Head of caudate nucleus (tissue), 42 donors: ENCODE results near the gene ZNF473.

Experiments
- DNase-seq, 42 donors: peaks; one replicate each; pipeline versions ENCODE4 v3.0.0 to v3.0.0-alpha.2; 2020 to 2021; ENCODE audit warnings: mixed read lengths in 7 of 42
- intact Hi-C: fragments of 100-400 bp; cut with DNase I; formaldehyde crosslinking; loops from one replicate; pipeline ENCODE4 v1.15.0; 2022

ZNF473 gene

DNA sequence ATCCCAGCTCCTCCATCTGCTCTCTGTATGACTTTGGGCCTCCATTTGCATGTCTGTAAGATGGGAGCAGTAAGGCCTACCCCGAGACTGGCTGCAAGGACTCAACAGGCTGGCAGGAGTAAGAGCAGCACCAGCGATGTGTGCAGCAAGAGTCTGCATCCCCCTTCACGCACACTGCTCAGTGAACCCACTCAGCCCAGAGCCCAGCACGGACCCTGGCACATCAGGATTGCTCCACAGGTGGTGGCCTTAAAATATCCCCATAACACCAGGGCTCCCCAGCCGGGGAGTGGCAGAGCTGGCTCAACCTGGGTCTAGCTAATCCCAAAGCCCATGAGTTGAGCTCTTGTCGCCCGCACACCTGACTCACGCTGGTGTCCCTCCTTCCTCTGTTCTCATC is 24.0 kb upstream of the ZNF473 start:
- intact Hi-C loops = no loop called here
- DNase-seq = no peak

- intact Hi-C loops = no loop called here
- DNase-seq = peak in 6 of 42 donors; percentile 16 to 53 (median 24)
Measured at GRCh38 chr19:50002386-50002960, 23.3 kb upstream of the ZNF473 start.

DNA sequence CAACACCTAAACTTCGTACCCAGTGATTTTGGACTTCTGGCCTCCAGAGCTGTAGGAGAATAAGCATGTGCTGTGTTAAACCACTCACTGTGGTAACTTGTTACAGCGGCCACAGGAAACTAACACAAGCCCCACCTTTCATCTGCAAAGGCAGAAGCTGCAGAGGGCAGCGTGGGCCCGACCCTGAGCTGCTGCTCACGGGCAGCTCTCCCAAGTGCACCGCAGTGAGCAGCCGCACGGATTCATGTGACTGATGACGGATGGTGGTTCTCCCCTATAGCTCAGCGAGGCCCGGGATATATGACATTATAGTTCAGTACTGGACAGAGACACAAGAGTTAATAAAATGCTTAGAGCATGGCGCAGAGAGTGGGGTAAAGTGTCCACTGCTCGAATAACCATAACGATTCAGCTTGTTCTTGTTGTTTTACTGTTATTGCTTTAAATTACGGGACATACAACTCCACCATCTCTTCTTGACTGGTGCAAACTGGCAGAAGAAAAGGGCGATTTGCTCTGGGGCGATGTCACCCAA is 22.5 kb upstream of the ZNF473 start:
- no peak for DNase-seq

GRCh38 chr19:50003810-50004419 is 21.9 kb upstream of the ZNF473 start:
- DNase-seq = peak in 18 of 42 donors; percentile 3 to 83 (median 37)
- intact Hi-C loops = no loop called here

More for the DNA sequence above, 22.5 kb upstream of the ZNF473 start:
- intact Hi-C loops = no loop called here

GRCh38 chr19:50005428-50005827 is 20.4 kb upstream of the ZNF473 start:
- intact Hi-C loops = no loop called here
- no peak for DNase-seq

GRCh38 chr19:50007170-50007569 is 18.6 kb upstream of the ZNF473 start:
- intact Hi-C loops = no loop called here
- DNase-seq = no peak

- intact Hi-C loops = no loop called here
- no peak for DNase-seq
Measured at GRCh38 chr19:50007947-50008346, 17.9 kb upstream of the ZNF473 start.

DNA sequence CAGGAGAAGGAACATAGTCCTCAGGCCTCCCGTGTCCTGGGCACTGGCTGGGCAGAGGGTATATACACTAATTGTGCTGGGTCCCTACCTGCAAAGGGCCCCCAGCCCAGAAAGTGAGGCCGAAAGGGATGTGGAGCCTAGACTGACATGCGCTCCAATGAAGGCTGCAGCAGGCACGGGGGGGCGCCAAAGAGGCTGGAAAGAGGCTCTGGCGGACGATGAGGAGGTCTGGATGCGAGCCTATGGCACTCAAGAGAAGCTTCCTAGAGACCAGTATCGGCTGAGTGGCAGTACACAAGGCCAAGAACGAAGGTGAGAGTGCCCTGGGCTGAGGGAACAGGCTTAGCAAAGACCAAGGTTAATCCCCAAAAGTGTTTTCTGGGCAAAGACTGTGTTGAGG is 17.3 kb upstream of the ZNF473 start:
- intact Hi-C loops = no loop called here
- peak in 4 of 42 donors; percentile 13 to 45 (median 24) for DNase-seq

DNA sequence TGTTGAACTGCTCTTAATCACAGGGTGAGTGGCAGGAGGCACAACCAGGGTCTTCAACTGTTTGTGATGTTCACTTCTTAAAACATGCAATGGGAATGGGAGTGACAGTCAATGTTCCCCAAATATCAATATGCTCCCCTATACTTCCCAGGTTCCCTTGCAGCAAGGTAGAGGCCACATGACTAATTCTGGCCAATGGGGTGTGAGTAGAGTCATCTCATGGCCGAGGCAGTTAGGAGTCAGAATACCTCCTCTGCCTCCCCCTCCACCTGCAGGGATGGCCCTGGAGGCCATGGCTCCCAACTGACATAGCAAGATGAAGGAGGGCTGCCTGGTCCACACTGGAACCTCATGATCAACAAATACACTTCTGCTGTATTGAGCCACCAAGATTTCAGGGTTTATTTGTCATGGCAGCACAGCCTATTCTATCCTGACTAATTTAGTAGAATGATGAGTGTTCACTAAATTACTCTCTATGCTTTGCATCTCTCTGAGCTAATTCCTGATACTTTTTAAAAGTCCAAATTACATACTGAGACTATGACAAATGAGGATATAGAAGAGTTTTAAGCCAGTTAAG is 9.5 kb upstream of the ZNF473 start:
- intact Hi-C loops = no loop called here
- DNase-seq = no peak

- no peak for DNase-seq
- intact Hi-C loops = no loop called here
Measured at GRCh38 chr19:50020481-50020880, 5.3 kb upstream of the ZNF473 start.

GRCh38 chr19:50022823-50023222 is 3.0 kb upstream of the ZNF473 start:
- intact Hi-C loops = no loop called here
- DNase-seq = no peak

GRCh38 chr19:50024719-50025021 is 1.1 kb upstream of the ZNF473 start:
- DNase-seq = no peak
- intact Hi-C loops = no loop called here

GRCh38 chr19:50025022-50025793 is 597 bp upstream of the ZNF473 start, which contains the start of gene VRK3:
Gene VRK3, minus strand, starts transcription at chr19:50025372. Its CDS starts 9,210 bp downstream, at chr19:50016162.
- peak; percentile 96 to 100 (median 99) for DNase-seq
- intact Hi-C loops = no loop called here

DNA sequence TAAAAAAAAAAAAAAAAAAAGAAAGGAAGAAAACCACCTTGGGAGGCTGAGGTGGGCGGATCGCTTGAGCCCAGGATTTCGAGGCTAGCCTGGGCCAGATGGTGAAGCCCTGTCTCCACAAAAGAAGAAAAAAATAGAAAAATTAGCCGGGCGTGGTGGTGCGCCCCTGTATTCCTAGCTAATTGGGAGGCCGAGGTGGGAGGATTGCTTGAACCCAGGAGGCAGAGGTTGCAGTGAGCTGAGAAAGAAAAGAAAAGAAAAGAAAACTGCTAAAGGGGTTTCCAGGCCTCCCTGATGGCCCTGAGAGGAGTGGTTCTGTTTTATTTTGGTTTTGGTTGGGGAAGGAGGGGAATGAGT is 723 bp downstream of the ZNF473 start:
- intact Hi-C loops = no loop called here
- no peak for DNase-seq

GRCh38 chr19:50030225-50030624 is 4.4 kb downstream of the ZNF473 start:
- no peak for DNase-seq
- intact Hi-C loops = no loop called here

- intact Hi-C loops = no loop called here
- no peak for DNase-seq
Measured at GRCh38 chr19:50030937-50031336, 5.1 kb downstream of the ZNF473 start.

GRCh38 chr19:50036908-50037307 is 11.1 kb downstream of the ZNF473 start:
- intact Hi-C loops = no loop called here
- no peak for DNase-seq

DNA sequence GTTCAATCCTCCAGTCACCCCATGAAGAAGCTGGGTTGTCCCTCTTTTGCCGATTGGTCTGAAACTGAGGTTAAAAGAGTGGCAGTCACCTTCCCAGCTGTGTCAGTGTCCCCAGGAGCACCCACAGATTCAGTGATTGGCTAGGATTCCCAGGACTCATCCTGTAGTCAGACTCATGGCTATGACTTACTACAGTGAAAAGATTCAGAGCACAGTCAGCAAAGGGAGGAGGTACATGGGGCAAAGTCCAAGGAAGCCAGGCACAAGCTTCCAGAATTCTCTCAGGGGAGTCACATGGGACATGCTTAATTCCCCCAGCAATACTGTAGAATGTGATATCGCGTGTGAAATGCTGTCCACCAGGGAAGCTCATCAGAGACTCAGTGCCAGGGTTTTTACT is 14.2 kb downstream of the ZNF473 start:
- DNase-seq = no peak
- intact Hi-C loops = no loop called here

DNA sequence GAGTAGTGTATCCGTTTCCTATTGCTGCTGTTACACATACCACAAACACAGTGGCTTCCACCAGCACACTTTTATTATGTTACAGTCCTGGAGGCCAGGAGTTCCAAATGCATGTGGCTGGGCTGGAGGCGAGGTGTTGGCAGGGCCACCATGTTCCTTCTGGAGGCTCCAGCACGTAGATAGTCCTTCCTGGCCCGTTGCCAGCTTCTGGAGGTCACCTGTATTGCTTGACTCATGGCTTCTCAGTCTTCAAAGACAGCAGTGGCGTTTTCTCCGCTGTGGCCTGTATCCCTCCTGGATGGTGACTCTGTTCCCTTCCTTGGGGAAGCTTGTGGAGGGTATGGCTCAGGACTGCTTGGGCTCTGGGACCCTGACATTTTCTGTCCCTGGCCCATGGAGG is 15.2 kb downstream of the ZNF473 start:
- peak in 1 of 42 donors; percentile 29 for DNase-seq
- intact Hi-C loops = no loop called here

DNA sequence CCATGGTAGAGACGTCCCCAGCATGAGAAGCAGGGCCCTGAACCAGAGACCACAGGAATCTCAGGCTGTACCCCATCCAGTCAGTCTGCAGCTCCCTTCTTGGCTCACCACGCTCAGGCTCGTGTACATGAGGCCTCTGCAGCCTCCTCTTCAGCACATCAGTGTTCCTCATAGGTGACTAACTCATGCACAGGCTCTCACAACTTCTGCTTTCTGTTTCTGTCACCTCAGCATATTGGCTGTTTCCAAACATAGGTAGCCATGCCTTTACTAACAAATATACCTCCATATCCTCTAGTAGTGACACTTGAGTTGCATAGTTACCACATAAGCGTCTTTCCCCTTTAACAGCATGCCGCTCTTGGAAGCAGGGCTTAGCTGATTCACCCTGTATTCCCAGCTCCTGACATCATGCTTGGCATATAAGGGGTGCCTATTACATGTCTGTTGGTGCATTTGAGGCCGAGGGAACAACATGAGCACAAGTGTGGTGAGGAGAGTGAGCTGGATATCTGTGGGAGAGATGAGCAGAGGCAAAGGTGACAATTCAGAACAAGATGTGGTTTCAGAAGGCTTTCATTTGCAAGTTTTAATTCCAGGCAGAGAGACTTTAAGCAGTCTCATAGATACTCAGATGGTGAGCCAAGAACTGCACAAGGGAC is 16.7 kb downstream of the ZNF473 start:
- intact Hi-C loops = no loop called here
- no peak for DNase-seq
